Thyroid gland (tissue), 4 donors: ENCODE results near the gene EXOC3L2. TPM values are rescaled to one million over a fixed set of nuclear protein-coding genes. Genes with fewer than 3 reads are reported as not detected.
"Not testable (repeated sequence)": the region's sequence is repeated elsewhere in the genome, so short reads cannot be mapped to it uniquely, and the experiment has no call there.

Experiments
- DNase-seq, 2 donors: peaks; one replicate each; pipeline ENCODE4 v3.0.0-alpha.2; 2019
- H3K27ac ChIP-seq, 3 donors: fragments of 200-600 bp; sonication (generic); 1 replicate in 2 of 3; 2 replicates in 1 of 3; pipeline ENCODE4 v1.5.1; 2016 to 2019; ENCODE audit warnings: mild to moderate bottlenecking in 1 of 3, moderate library complexity in 1 of 3
- H3K27me3 ChIP-seq: fragments of 200-600 bp; sonication (generic); one replicate; pipeline ENCODE4 v1.5.1; 2019
- H3K36me3 ChIP-seq, 2 donors: fragments of 200-600 bp; sonication (generic); one replicate each; pipeline ENCODE4 v1.5.1; 2016 to 2019
- H3K4me1 ChIP-seq, 2 donors: fragments of 200-600 bp; sonication (generic); one replicate each; pipeline ENCODE4 v1.5.1; 2017 to 2019
- H3K4me3 ChIP-seq, 3 donors: fragments of 200-600 bp; sonication (generic); replicated peaks in 1 of 3; 1 replicate in 2 of 3; 2 replicates in 1 of 3; pipeline ENCODE4 v1.5.1; 2016; ENCODE audit warnings: mild to moderate bottlenecking in 1 of 3
- H3K9me3 ChIP-seq: fragments of 200-600 bp; sonication (generic); one replicate; pipeline ENCODE4 v1.5.1; 2017
- CTCF ChIP-seq, 6 experiments: fragments of 200-600 bp in 3 of 6; fragments of 450-650 bp in 3 of 6; sonication (generic) in 3 of 6; IDR thresholded peaks; one replicate each; pipeline ENCODE4 v1.5.1; 2016 to 2019; ENCODE audit warnings: antibody characterized with exemption in 6 of 6, mild to moderate bottlenecking in 2 of 6, inconsistent platforms in 1 of 6, moderate library complexity in 1 of 6
- POLR2A ChIP-seq, 2 donors: fragments of 450-650 bp; IDR thresholded peaks; one replicate each; pipeline ENCODE4 v1.6.1; 2017; ENCODE audit warnings: antibody characterized with exemption in 2 of 2, mild to moderate bottlenecking in 2 of 2, moderate library complexity in 1 of 2
- WGBS, 2 donors: methylation state at CpG; one replicate each; pipeline ENCODE4 v1.1.5; 2017; 5-methylcytosine and 5-hydroxymethylcytosine counted together
- intact Hi-C: fragments of 100-400 bp; cut with DNase I; formaldehyde crosslinking; loops from one replicate; pipeline ENCODE4 v1.15.1; 2023
- total RNA-seq, 4 donors: library from RNA; depleted of rRNA; stranded (reverse); fragments of >200 nt; gene quantifications; one replicate each; pipeline ENCODE4 v1.2.3, GENCODE V29; 2016

Gene EXOC3L2
- total RNA-seq, 4 donors from 2014 or later, result 2.1 to 17.2 (median 11.4) TPM

DNA sequence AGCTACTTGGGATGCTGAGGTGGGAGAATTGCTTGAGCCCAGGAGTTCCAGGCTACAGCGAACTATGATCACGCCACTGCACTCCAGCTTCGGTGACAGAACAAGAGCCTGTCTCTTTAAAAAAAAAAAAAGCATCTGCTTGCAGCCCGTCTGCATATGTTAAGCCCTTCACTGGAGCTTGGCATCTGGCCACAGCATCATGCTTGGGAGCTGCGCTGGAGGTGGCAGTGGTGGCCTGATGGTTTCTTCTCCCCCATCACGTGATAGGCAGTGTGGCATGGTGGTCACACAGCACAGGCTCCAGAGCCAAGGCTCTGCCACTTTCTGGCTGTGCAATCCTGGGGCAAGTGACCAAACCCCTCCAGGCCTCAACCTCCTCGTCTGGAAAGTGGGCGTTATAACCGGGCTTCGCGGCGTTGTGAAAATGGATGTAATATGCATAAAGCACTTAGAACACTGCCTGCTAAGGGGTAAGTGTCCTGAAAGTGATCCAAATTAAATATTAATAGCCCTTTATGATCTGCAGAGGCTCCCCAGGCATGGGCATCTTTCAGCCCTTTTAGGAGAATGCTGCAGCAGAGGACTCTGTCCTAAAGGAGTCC lies 30.3 kb upstream of the EXOC3L2 start:
- H3K9me3 ChIP-seq, result no peaks in the 10 kb centered on the region
- 80 to 82% methylated on average over 12 of the region's 12 CpGs for WGBS, 2 donors

GRCh38 chr19:45273521-45273855 lies 28.3 kb upstream of the EXOC3L2 start:
- TF ChIP-seq POLR2A (IDR thresholded peaks at IDR 0.05) (no peak), CTCF (IDR thresholded peaks at IDR 0.05) (no peak)
- no peaks in the 10 kb centered on the region for H3K27me3 ChIP-seq
- peaks cover 14 to 20% of the 10 kb centered on the region in 2 donors for H3K36me3 ChIP-seq
- WGBS, 2 donors, result 82 to 84% methylated on average over 14 of the region's 14 CpGs
- H3K4me1 ChIP-seq, result no peaks in the 10 kb centered on the region
- no peak overlapping the region for H3K4me3 ChIP-seq
- DNase-seq, result no peak
- intact Hi-C loops, result no loop called here
- no peaks in the 10 kb centered on the region for H3K9me3 ChIP-seq
- H3K27ac ChIP-seq, result no peak overlapping the region

More for the DNA sequence above, 30.3 kb upstream of the EXOC3L2 start:
- Histone ChIP-seq H3K4me1 (no peaks in the 10 kb centered on the region), H3K27ac (no peak overlapping the region), H3K27me3 (no peaks in the 10 kb centered on the region), H3K4me3 (no peak overlapping the region), H3K36me3 (peaks cover 14 to 22% of the 10 kb centered on the region in 2 donors)
- TF ChIP-seq POLR2A (IDR thresholded peaks at IDR 0.05) (no peak), CTCF (IDR thresholded peaks at IDR 0.05) (no peak)
- intact Hi-C loops, result no loop called here
- DNase-seq, result no peak

GRCh38 chr19:45271735-45272108 lies 26.5 kb upstream of the EXOC3L2 start:
- H3K9me3 ChIP-seq, result no peaks in the 10 kb centered on the region
- intact Hi-C loops, result no loop called here
- H3K36me3 ChIP-seq, result peaks cover 14 to 16% of the 10 kb centered on the region in 2 donors
- no peaks in the 10 kb centered on the region for H3K4me1 ChIP-seq
- no peak overlapping the region for H3K27ac ChIP-seq
- no peak for DNase-seq
- WGBS, 2 donors, result 78 to 79% methylated on average over 7 of the region's 7 CpGs
- H3K27me3 ChIP-seq, result no peaks in the 10 kb centered on the region
- no peak for TF ChIP-seq POLR2A (IDR thresholded peaks at IDR 0.05)
- TF ChIP-seq CTCF (IDR thresholded peaks at IDR 0.05), result no peak
- no peak overlapping the region for H3K4me3 ChIP-seq

- Histone ChIP-seq H3K36me3 (peaks cover 14 to 16% of the 10 kb centered on the region in 2 donors), H3K4me3 (no peak overlapping the region), H3K27me3 (no peaks in the 10 kb centered on the region), H3K27ac (no peak overlapping the region), H3K9me3 (no peaks in the 10 kb centered on the region), H3K4me1 (no peaks in the 10 kb centered on the region)
- TF ChIP-seq POLR2A (IDR thresholded peaks at IDR 0.05) (no peak), CTCF (IDR thresholded peaks at IDR 0.05) (no peak)
- DNase-seq, result no peak
- intact Hi-C loops, result no loop called here
- 90 to 95% methylated on average over 12 to 13 of the region's 21 CpGs for WGBS, 2 donors
Observed at GRCh38 chr19:45271098-45271734, 26.0 kb upstream of the EXOC3L2 start.

GRCh38 chr19:45269939-45270338 lies 24.7 kb upstream of the EXOC3L2 start:
- H3K27ac ChIP-seq, H3K9me3 ChIP-seq, DNase-seq, H3K4me1 ChIP-seq, H3K4me3 ChIP-seq, H3K27me3 ChIP-seq, intact Hi-C loops: not testable (repeated sequence)
- peaks cover 10 to 16% of the 10 kb centered on the region in 2 donors for H3K36me3 ChIP-seq
- 92 to 97% methylated on average over 12 to 13 of the region's 13 CpGs for WGBS, 2 donors
